HL-60 (cell line): ENCODE measurements around the gene BLOC1S3.

Experiments
- DNase-seq, 2 experiments: peaks; one replicate each; pipeline ENCODE4 v3.0.0-alpha.2; 2010 to 2020; ENCODE audit warnings: low read depth in 1 of 2, low spot score in 1 of 2
- H3K27ac ChIP-seq: fragments of 250-450 bp; sonication (Bioruptor Pico); replicated peaks from 2 replicates; pipeline ENCODE4 v1.5.1; 2020; ENCODE audit warnings: mild to moderate bottlenecking, moderate library complexity
- H3K27me3 ChIP-seq: fragments of 250-450 bp; sonication (Bioruptor Pico); 2 replicates; pipeline ENCODE4 v1.5.1; 2021; ENCODE audit warnings: mild to moderate bottlenecking, moderate library complexity; ENCODE audit not compliant: insufficient read depth, poor library complexity, severe bottlenecking
- H3K4me3 ChIP-seq: replicated peaks from 2 replicates; pipeline ENCODE4 v1.5.1; 2011; ENCODE audit warnings: mild to moderate bottlenecking, control low read depth, low read length; ENCODE audit not compliant: insufficient read depth
- GABPA ChIP-seq: IDR thresholded peaks from 2 replicates; pipeline ENCODE4 v1.6.1; 2012; ENCODE audit warnings: low read depth
- POLR2AphosphoS5 ChIP-seq: IDR thresholded peaks from 2 replicates; pipeline ENCODE4 v1.6.1; 2012; ENCODE audit warnings: low read depth
- SPI1 ChIP-seq: IDR thresholded peaks from 2 replicates; pipeline ENCODE4 v1.6.1; 2012; ENCODE audit warnings: low read depth, mild to moderate bottlenecking, borderline replicate concordance
- TF ChIP-seq, protein P1 (sequence below): IDR thresholded peaks from 2 replicates; pipeline ENCODE4 v1.6.1; 2012; ENCODE audit warnings: low read depth; ENCODE audit not compliant: insufficient replicate concordance
- TF ChIP-seq, protein P2 (sequence below): IDR thresholded peaks from one replicate; pipeline ENCODE4 v1.5.1; 2011; ENCODE audit warnings: low read length, control low read depth, inconsistent platforms; ENCODE audit not compliant: insufficient read depth

BLOC1S3 gene

DNA sequence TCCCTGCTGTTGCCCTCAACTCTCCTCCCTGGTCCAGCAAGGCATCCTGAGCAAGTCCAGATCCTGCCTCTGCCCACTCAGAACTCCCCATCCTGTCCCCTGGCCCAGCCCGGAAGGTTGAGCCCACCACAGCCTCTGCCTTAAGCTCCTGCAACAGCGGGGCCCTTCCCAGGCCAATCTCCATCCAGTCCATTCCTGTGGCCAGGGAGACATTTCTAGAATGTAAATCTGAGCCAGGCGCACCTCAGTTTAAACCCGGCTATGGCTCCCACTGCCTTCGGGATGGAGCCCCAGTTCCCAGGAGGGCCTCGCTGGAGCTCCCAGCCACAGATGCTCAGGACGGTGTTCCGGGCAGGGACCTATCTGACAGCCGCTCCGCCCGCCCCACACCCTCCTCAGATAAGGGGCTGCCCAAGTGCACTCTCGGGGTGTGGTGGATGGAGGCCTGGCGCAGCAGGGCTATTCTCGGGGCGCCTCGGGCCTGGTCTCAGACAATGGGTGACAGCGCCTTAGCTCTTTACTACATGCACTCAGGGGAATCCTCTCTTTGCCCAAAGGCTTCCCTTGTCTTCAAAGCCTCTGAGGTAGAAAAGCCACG, 5.9 kb upstream of the BLOC1S3 start:
- no peak overlapping the region for H3K27ac ChIP-seq
- no peak for DNase-seq
- no peaks in the 10 kb centered on the region for H3K27me3 ChIP-seq
- H3K4me3 ChIP-seq, result no peak overlapping the region
- TF ChIP-seq SPI1, result no peak
- no peak for TF ChIP-seq GABPA
- TF ChIP-seq POLR2AphosphoS5, result no peak
- TF ChIP-seq, protein P1, sequence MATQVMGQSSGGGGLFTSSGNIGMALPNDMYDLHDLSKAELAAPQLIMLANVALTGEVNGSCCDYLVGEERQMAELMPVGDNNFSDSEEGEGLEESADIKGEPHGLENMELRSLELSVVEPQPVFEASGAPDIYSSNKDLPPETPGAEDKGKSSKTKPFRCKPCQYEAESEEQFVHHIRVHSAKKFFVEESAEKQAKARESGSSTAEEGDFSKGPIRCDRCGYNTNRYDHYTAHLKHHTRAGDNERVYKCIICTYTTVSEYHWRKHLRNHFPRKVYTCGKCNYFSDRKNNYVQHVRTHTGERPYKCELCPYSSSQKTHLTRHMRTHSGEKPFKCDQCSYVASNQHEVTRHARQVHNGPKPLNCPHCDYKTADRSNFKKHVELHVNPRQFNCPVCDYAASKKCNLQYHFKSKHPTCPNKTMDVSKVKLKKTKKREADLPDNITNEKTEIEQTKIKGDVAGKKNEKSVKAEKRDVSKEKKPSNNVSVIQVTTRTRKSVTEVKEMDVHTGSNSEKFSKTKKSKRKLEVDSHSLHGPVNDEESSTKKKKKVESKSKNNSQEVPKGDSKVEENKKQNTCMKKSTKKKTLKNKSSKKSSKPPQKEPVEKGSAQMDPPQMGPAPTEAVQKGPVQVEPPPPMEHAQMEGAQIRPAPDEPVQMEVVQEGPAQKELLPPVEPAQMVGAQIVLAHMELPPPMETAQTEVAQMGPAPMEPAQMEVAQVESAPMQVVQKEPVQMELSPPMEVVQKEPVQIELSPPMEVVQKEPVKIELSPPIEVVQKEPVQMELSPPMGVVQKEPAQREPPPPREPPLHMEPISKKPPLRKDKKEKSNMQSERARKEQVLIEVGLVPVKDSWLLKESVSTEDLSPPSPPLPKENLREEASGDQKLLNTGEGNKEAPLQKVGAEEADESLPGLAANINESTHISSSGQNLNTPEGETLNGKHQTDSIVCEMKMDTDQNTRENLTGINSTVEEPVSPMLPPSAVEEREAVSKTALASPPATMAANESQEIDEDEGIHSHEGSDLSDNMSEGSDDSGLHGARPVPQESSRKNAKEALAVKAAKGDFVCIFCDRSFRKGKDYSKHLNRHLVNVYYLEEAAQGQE, result no peak
- TF ChIP-seq, protein P2, sequence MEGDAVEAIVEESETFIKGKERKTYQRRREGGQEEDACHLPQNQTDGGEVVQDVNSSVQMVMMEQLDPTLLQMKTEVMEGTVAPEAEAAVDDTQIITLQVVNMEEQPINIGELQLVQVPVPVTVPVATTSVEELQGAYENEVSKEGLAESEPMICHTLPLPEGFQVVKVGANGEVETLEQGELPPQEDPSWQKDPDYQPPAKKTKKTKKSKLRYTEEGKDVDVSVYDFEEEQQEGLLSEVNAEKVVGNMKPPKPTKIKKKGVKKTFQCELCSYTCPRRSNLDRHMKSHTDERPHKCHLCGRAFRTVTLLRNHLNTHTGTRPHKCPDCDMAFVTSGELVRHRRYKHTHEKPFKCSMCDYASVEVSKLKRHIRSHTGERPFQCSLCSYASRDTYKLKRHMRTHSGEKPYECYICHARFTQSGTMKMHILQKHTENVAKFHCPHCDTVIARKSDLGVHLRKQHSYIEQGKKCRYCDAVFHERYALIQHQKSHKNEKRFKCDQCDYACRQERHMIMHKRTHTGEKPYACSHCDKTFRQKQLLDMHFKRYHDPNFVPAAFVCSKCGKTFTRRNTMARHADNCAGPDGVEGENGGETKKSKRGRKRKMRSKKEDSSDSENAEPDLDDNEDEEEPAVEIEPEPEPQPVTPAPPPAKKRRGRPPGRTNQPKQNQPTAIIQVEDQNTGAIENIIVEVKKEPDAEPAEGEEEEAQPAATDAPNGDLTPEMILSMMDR, result no peak

DNA sequence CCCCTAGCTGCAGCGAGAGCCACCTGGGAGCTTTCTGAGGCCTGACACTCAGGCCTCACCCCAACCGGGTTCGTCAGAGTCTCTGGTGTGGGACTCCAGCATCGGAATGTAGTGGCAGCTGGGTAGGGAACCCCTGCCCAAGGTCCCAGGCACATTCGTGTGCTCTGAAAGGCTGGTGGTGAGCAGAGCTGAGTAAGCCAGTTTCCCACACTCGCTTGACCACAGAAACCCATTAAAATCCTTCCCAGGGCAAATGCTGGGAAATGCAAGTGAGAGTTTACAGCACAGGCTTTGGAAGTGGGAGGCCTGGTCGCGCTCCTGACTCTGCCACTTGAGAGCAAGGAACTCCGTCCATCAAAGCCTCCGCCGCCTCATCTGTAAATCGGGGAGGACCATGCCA, 4.8 kb upstream of the BLOC1S3 start:
- no peak overlapping the region for H3K27ac ChIP-seq
- no peak for DNase-seq
- TF ChIP-seq GABPA (no peak), SPI1 (no peak), POLR2AphosphoS5 (no peak)
- TF ChIP-seq, protein P2, result no peak
- TF ChIP-seq, protein P1, result no peak
- H3K4me3 ChIP-seq, result no peak overlapping the region
- no peaks in the 10 kb centered on the region for H3K27me3 ChIP-seq

DNA sequence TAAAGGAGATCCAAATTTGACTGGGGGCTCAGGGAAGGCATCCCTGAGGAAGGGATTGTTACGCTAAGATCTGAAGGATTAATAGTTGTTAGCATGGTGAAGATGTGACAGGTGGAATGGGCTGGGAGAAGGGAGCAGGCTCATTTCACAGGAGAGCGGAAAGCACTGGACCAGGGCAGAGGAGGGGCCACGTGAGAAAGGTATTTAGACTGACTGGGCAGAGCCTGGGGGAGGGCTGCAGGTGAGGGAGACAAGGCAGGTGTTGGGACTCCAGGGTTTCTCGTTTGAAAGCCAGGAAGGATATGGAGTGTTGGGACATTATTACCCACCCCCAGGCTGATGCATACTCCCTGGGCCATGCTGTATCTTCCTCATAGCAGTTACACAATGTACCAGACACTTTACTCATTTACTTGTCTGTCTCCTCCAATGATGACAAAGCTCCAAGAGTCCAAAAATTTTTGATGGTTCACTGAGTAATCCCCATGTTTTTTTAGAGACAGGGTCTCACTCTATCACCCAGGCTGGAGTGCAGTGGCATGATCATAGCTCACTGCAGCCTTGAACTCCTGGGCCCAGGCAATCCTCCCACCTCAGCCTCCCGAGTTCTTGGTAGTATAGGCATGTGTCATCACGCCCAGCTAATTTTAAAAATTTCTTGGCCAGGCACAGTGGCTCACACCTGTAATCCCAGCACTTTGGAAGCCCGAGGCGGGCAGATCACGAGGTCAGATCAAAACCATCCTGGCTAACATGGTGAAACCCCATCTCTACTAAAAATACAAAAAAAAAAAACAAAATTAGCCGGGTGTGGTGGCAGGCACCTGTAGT, 2.9 kb upstream of the BLOC1S3 start:
- no peak for TF ChIP-seq GABPA
- no peak for TF ChIP-seq POLR2AphosphoS5
- TF ChIP-seq, protein P1, result no peak
- TF ChIP-seq, protein P2, result no peak
- no peak for TF ChIP-seq SPI1
- Histone ChIP-seq H3K27ac (no peak overlapping the region; the same call in 1 of the 2 replicates), H3K27me3 (no peaks in the 10 kb centered on the region), H3K4me3 (no peak overlapping the region)
- peak in 1 of 2 experiments; percentile 37 for DNase-seq
